HepG2 (cell line): ENCODE measurements around the gene ZNF853. TPM values are rescaled to one million over a fixed set of nuclear protein-coding genes. Genes with fewer than 3 reads are reported as not detected.

ENCODE experiments used
- GPN1 ChIP-seq: sonication (generic); formaldehyde crosslinking; IDR thresholded peaks from 2 replicates; pipeline ENCODE4 v1.5.1; 2020; ENCODE audit warnings: missing genetic modification reagents, borderline replicate concordance
- MEIS2 ChIP-seq: sonication (generic); formaldehyde crosslinking; IDR thresholded peaks from 2 replicates; pipeline ENCODE4 v1.9.0; 2021; ENCODE audit warnings: mild to moderate bottlenecking, missing genetic modification reagents
- NRL ChIP-seq: sonication (generic); formaldehyde crosslinking; IDR thresholded peaks from 2 replicates; pipeline ENCODE4 v1.5.0; 2020; ENCODE audit warnings: missing genetic modification reagents, mild to moderate bottlenecking, moderate library complexity, borderline replicate concordance
- ZNF121 ChIP-seq: sonication (generic); formaldehyde crosslinking; IDR thresholded peaks from 2 replicates; pipeline ENCODE4 v1.5.0; 2020; ENCODE audit warnings: mild to moderate bottlenecking, missing genetic modification reagents
- ZNF350 ChIP-seq: sonication (generic); formaldehyde crosslinking; IDR thresholded peaks from 2 replicates; pipeline ENCODE4 v1.4.0; 2020; ENCODE audit warnings: mild to moderate bottlenecking, low read depth, missing genetic modification reagents, borderline replicate concordance
- ZNF451 ChIP-seq: sonication (generic); formaldehyde crosslinking; IDR thresholded peaks from 2 replicates; pipeline ENCODE4 v1.5.0; 2020; ENCODE audit warnings: mild to moderate bottlenecking, missing genetic modification reagents
- ZNF619 ChIP-seq: sonication (generic); formaldehyde crosslinking; IDR thresholded peaks from 2 replicates; pipeline ENCODE4 v1.4.0; 2020; ENCODE audit warnings: mild to moderate bottlenecking, missing genetic modification reagents
- polyA plus RNA-seq, 8 experiments: library from polyadenylated mRNA; depleted of rRNA in 3 of 8; stranded (reverse) in 7 of 8; unstranded in 1 of 8; fragments of >200 nt; fragmentation: Illumina TruSeq in 4 of 8; extraction: Trizol in 4 of 8; gene quantifications; 2 replicates each; pipeline versions ENCODE4 v1.2.1 to v1.2.3, GENCODE V29; 2011 to 2016; ENCODE audit warnings: low read depth in 4 of 8, missing spikeins in 1 of 8, mixed read lengths in 1 of 8; ENCODE audit not compliant: insufficient read depth in 1 of 8
- total RNA-seq, 5 experiments: library from RNA; depleted of rRNA; stranded (reverse); fragments of >200 nt; fragmentation: Illumina TruSeq; extraction: Trizol; gene quantifications; 2 replicates each; pipeline ENCODE4 v1.2.3, GENCODE V29; 2016; ENCODE audit warnings: low read depth in 1 of 5
- TF ChIP-seq, protein P1 (sequence below): sonication (generic); formaldehyde crosslinking; IDR thresholded peaks from 2 replicates; pipeline ENCODE4 v1.5.1; 2020; ENCODE audit warnings: mild to moderate bottlenecking, missing genetic modification reagents, borderline replicate concordance
- TF ChIP-seq, protein P2 (sequence below): sonication (generic); formaldehyde crosslinking; IDR thresholded peaks from 2 replicates; pipeline ENCODE4 v1.4.0; 2020; ENCODE audit warnings: mild to moderate bottlenecking, missing genetic modification reagents
- TF ChIP-seq, protein P3 (sequence below): sonication (generic); formaldehyde crosslinking; IDR thresholded peaks from 2 replicates; pipeline ENCODE4 v1.4.0; 2020; ENCODE audit warnings: missing genetic modification reagents; ENCODE audit errors: not compliant biosample characterization
- TF ChIP-seq, protein P4 (sequence below): sonication (generic); formaldehyde crosslinking; IDR thresholded peaks from 2 replicates; pipeline ENCODE4 v1.4.0; 2020; ENCODE audit warnings: missing genetic modification reagents
- TF ChIP-seq, protein P5 (sequence below): sonication (generic); formaldehyde crosslinking; IDR thresholded peaks from 2 replicates; pipeline ENCODE4 v1.4.0; 2020; ENCODE audit warnings: missing genetic modification reagents

Gene ZNF853
- total and polyA plus RNA-seq, 2 of the 13 experiments (the other 11 are each of a cell fraction or from before 2014, with no cell fraction given) = 2.1 to 6.2 TPM

DNA sequence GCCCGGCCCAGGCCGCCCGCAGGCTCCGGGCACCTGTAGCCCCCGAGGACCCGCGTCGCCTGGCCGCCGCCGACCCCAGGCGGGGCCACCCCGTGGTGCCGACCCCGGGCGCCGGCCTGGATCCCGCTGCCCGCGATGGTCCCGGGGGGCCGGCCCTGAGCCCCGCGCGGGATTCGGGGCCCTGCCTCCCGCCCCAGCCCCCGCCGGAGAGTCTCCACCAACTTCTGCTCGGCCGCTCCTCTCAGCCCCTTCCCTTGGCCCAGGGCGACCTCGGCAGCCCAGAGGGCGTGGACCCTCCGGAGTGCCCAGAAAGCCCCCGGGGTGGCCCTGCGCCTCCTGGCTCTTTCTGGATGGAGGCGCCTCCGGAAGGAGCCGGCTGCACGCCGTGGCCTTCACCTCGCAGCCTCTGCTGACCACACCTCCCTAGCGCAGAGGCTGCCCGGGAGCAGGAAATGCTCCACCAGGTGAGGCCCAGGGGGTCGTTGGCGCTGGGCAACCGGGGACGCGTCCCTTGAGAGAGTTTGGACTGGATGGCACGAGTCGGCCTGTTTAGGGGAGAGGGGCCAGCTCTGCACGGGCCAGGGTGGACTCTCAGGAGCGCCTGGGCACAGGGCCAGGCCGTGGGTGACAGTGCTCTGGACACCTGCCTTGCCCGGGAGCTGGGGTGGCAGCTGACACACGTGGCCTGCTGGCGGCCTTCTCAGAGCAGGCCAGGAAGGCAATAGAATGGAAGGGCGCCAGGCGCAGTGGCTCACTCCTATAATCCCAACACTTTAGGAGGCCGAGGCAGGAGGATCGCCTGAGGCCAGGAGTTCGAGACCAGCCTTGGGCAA is 529 bp downstream of the ZNF853 start (continued):
- TF ChIP-seq, protein P1, sequence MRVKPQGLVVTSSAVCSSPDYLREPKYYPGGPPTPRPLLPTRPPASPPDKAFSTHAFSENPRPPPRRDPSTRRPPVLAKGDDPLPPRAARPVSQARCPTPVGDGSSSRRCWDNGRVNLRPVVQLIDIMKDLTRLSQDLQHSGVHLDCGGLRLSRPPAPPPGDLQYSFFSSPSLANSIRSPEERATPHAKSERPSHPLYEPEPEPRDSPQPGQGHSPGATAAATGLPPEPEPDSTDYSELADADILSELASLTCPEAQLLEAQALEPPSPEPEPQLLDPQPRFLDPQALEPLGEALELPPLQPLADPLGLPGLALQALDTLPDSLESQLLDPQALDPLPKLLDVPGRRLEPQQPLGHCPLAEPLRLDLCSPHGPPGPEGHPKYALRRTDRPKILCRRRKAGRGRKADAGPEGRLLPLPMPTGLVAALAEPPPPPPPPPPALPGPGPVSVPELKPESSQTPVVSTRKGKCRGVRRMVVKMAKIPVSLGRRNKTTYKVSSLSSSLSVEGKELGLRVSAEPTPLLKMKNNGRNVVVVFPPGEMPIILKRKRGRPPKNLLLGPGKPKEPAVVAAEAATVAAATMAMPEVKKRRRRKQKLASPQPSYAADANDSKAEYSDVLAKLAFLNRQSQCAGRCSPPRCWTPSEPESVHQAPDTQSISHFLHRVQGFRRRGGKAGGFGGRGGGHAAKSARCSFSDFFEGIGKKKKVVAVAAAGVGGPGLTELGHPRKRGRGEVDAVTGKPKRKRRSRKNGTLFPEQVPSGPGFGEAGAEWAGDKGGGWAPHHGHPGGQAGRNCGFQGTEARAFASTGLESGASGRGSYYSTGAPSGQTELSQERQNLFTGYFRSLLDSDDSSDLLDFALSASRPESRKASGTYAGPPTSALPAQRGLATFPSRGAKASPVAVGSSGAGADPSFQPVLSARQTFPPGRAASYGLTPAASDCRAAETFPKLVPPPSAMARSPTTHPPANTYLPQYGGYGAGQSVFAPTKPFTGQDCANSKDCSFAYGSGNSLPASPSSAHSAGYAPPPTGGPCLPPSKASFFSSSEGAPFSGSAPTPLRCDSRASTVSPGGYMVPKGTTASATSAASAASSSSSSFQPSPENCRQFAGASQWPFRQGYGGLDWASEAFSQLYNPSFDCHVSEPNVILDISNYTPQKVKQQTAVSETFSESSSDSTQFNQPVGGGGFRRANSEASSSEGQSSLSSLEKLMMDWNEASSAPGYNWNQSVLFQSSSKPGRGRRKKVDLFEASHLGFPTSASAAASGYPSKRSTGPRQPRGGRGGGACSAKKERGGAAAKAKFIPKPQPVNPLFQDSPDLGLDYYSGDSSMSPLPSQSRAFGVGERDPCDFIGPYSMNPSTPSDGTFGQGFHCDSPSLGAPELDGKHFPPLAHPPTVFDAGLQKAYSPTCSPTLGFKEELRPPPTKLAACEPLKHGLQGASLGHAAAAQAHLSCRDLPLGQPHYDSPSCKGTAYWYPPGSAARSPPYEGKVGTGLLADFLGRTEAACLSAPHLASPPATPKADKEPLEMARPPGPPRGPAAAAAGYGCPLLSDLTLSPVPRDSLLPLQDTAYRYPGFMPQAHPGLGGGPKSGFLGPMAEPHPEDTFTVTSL (CRISPR knock-in tag) = peak; percentile 38; the same call in 1 of the 2 replicates
- TF ChIP-seq, protein P2, sequence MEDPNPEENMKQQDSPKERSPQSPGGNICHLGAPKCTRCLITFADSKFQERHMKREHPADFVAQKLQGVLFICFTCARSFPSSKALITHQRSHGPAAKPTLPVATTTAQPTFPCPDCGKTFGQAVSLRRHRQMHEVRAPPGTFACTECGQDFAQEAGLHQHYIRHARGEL = peak; percentile 55; the same call in 1 of the 2 replicates
- TF ChIP-seq MEIS2 (CRISPR knock-in tag) = 0 out of 2 replicates have a peak, but pooled peaks have one; percentile 19
- no peak for TF ChIP-seq ZNF451 (CRISPR knock-in tag)
- peak; percentile 39; the same call in 1 of the 2 replicates for TF ChIP-seq ZNF350 (CRISPR knock-in tag)
- TF ChIP-seq, protein P3, sequence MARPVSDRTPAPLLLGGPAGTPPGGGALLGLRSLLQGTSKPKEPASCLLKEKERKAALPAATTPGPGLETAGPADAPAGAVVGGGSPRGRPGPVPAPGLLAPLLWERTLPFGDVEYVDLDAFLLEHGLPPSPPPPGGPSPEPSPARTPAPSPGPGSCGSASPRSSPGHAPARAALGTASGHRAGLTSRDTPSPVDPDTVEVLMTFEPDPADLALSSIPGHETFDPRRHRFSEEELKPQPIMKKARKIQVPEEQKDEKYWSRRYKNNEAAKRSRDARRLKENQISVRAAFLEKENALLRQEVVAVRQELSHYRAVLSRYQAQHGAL = no peak
- 0 out of 2 replicates have a peak, but pooled peaks have one; percentile 17 for TF ChIP-seq ZNF121 (CRISPR knock-in tag)
- TF ChIP-seq, protein P4, sequence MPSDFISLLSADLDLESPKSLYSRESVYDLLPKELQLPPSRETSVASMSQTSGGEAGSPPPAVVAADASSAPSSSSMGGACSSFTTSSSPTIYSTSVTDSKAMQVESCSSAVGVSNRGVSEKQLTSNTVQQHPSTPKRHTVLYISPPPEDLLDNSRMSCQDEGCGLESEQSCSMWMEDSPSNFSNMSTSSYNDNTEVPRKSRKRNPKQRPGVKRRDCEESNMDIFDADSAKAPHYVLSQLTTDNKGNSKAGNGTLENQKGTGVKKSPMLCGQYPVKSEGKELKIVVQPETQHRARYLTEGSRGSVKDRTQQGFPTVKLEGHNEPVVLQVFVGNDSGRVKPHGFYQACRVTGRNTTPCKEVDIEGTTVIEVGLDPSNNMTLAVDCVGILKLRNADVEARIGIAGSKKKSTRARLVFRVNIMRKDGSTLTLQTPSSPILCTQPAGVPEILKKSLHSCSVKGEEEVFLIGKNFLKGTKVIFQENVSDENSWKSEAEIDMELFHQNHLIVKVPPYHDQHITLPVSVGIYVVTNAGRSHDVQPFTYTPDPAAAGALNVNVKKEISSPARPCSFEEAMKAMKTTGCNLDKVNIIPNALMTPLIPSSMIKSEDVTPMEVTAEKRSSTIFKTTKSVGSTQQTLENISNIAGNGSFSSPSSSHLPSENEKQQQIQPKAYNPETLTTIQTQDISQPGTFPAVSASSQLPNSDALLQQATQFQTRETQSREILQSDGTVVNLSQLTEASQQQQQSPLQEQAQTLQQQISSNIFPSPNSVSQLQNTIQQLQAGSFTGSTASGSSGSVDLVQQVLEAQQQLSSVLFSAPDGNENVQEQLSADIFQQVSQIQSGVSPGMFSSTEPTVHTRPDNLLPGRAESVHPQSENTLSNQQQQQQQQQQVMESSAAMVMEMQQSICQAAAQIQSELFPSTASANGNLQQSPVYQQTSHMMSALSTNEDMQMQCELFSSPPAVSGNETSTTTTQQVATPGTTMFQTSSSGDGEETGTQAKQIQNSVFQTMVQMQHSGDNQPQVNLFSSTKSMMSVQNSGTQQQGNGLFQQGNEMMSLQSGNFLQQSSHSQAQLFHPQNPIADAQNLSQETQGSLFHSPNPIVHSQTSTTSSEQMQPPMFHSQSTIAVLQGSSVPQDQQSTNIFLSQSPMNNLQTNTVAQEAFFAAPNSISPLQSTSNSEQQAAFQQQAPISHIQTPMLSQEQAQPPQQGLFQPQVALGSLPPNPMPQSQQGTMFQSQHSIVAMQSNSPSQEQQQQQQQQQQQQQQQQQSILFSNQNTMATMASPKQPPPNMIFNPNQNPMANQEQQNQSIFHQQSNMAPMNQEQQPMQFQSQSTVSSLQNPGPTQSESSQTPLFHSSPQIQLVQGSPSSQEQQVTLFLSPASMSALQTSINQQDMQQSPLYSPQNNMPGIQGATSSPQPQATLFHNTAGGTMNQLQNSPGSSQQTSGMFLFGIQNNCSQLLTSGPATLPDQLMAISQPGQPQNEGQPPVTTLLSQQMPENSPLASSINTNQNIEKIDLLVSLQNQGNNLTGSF (CRISPR knock-in tag) = 0 out of 2 replicates have a peak, but pooled peaks have one; percentile 41
- peak; percentile 65 for TF ChIP-seq NRL (CRISPR knock-in tag)
- TF ChIP-seq GPN1 (CRISPR knock-in tag) = no peak
- no peak for TF ChIP-seq ZNF619 (CRISPR knock-in tag)
- TF ChIP-seq, protein P5, sequence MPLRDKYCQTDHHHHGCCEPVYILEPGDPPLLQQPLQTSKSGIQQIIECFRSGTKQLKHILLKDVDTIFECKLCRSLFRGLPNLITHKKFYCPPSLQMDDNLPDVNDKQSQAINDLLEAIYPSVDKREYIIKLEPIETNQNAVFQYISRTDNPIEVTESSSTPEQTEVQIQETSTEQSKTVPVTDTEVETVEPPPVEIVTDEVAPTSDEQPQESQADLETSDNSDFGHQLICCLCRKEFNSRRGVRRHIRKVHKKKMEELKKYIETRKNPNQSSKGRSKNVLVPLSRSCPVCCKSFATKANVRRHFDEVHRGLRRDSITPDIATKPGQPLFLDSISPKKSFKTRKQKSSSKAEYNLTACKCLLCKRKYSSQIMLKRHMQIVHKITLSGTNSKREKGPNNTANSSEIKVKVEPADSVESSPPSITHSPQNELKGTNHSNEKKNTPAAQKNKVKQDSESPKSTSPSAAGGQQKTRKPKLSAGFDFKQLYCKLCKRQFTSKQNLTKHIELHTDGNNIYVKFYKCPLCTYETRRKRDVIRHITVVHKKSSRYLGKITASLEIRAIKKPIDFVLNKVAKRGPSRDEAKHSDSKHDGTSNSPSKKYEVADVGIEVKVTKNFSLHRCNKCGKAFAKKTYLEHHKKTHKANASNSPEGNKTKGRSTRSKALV (CRISPR knock-in tag) = peak; percentile 84; the same call in 1 of the 2 replicates
